Natural killer cell (primary cell): ENCODE results near the gene CFP. TPM values are rescaled to one million over a fixed set of nuclear protein-coding genes. Genes with fewer than 3 reads are reported as not detected.

Experiments used
- ATAC-seq, 3 donors: fragments of 150-1000 bp in 2 of 3; fragments of 200-7000 bp in 1 of 3; cut with Tn5 transposase; 1 replicate in 1 of 3; 2 replicates in 2 of 3; pipeline ENCODE4 v1.10.0; 2021; ENCODE audit warnings: mild to moderate bottlenecking in 2 of 3, moderate library complexity in 2 of 3
- DNase-seq, 2 donors: peaks; one replicate each; pipeline versions ENCODE4 v3.0.0 to v3.0.0-alpha.2; 2013 to 2021; ENCODE audit warnings: mixed read lengths in 1 of 2
- H3K27ac ChIP-seq: one replicate; pipeline ENCODE4 v1.5.1; 2013; ENCODE audit warnings: mild to moderate bottlenecking, low read length
- H3K27me3 ChIP-seq: one replicate; pipeline ENCODE4 v1.6.1; 2013; ENCODE audit warnings: low read length; ENCODE audit not compliant: control insufficient read depth, insufficient read depth
- H3K36me3 ChIP-seq: one replicate; pipeline ENCODE4 v1.6.1; 2013; ENCODE audit warnings: low read length; ENCODE audit not compliant: control insufficient read depth, insufficient read depth
- H3K4me1 ChIP-seq: one replicate; pipeline ENCODE4 v1.6.1; 2013; ENCODE audit warnings: low read length; ENCODE audit not compliant: control insufficient read depth, insufficient read depth
- H3K4me3 ChIP-seq: one replicate; pipeline ENCODE4 v1.5.1; 2013; ENCODE audit warnings: low read length
- H3K9me3 ChIP-seq: one replicate; pipeline ENCODE4 v1.6.1; 2013; ENCODE audit warnings: low read length; ENCODE audit not compliant: control insufficient read depth, insufficient read depth
- H3K27ac Mint-ChIP-seq, 2 donors: one replicate each; pipeline ENCODE4 v1.8.0; 2022; ENCODE audit warnings: mild to moderate bottlenecking in 2 of 2, mixed read lengths in 2 of 2, moderate library complexity in 1 of 2
- H3K27me3 Mint-ChIP-seq, 2 donors: one replicate each; pipeline ENCODE4 v1.8.0; 2022; ENCODE audit warnings: low read depth in 2 of 2, mixed read lengths in 2 of 2
- H3K36me3 Mint-ChIP-seq: one replicate; pipeline ENCODE4 v1.8.0; 2022; ENCODE audit warnings: mixed read lengths
- H3K4me1 Mint-ChIP-seq, 2 donors: one replicate each; pipeline ENCODE4 v1.8.0; 2022; ENCODE audit warnings: mixed read lengths in 2 of 2
- H3K4me3 Mint-ChIP-seq: one replicate; pipeline ENCODE4 v1.8.0; 2022; ENCODE audit warnings: mild to moderate bottlenecking, moderate library complexity, mixed read lengths
- H3K9me3 Mint-ChIP-seq, 2 donors: one replicate each; pipeline ENCODE4 v1.8.0; 2022; ENCODE audit warnings: mixed read lengths in 2 of 2
- WGBS: methylation state at CpG from one replicate; pipeline ENCODE4 v1.1.7; 2013; ENCODE audit warnings: missing lambda C conversion rate; ENCODE audit not compliant: insufficient coverage; 5-methylcytosine and 5-hydroxymethylcytosine counted together
- intact Hi-C: fragments of 100-400 bp; cut with micrococcal nuclease; formaldehyde crosslinking; loops from one replicate; pipeline ENCODE4 v1.14.2; 2022
- total RNA-seq, 4 donors: library from RNA; stranded (reverse); fragments of 120-200 nt in 1 of 4; gene quantifications; one replicate each; pipeline versions ENCODE4 v1.2.3 to v1.2.4, GENCODE V29; 2013 to 2022
- TF ChIP-seq, protein P1 (sequence below): fragments of 200-600 bp; IDR thresholded peaks from one replicate; pipeline ENCODE4 v1.8.0; 2022; ENCODE audit warnings: antibody characterized with exemption

Gene CFP
- total RNA-seq, 3 donors from 2014 or later (not counting 1 experiment from before 2014, with no cell fraction given) = 9.0 to 21.1 (median 19.3) TPM

GRCh38 chrX:47581731-47582647, 47.7 kb downstream of the CFP start, which contains the start of gene TIMP1:
TSS of gene TIMP1 (plus strand) at chrX:47582436. CDS start at chrX:47583416, 980 bp downstream.
- DNase-seq (peak; percentile 70 to 82), ATAC-seq (peak; percentile 92 to 96 (median 93))
- TF ChIP-seq, protein P1, sequence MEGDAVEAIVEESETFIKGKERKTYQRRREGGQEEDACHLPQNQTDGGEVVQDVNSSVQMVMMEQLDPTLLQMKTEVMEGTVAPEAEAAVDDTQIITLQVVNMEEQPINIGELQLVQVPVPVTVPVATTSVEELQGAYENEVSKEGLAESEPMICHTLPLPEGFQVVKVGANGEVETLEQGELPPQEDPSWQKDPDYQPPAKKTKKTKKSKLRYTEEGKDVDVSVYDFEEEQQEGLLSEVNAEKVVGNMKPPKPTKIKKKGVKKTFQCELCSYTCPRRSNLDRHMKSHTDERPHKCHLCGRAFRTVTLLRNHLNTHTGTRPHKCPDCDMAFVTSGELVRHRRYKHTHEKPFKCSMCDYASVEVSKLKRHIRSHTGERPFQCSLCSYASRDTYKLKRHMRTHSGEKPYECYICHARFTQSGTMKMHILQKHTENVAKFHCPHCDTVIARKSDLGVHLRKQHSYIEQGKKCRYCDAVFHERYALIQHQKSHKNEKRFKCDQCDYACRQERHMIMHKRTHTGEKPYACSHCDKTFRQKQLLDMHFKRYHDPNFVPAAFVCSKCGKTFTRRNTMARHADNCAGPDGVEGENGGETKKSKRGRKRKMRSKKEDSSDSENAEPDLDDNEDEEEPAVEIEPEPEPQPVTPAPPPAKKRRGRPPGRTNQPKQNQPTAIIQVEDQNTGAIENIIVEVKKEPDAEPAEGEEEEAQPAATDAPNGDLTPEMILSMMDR = no peak
- Histone ChIP-seq H3K27me3 (no peaks in the 10 kb centered on the region), H3K4me1 (peaks cover 29% of the 10 kb centered on the region), H3K9me3 (no peaks in the 10 kb centered on the region), H3K4me3 (peak within 1 kb of the TSS; percentile 52), H3K36me3 (no peaks in the 10 kb centered on the region), H3K27ac (peak within 1 kb of the TSS; percentile 59)
- peaks cover 20 to 39% of the 10 kb centered on the region in 2 donors for H3K4me1 Mint-ChIP-seq
- H3K27ac Mint-ChIP-seq = peak within 1 kb of the TSS in 1 of 2 donors; percentile 88
- H3K9me3 Mint-ChIP-seq = no peaks in the 10 kb centered on the region
- peak within 1 kb of the TSS; percentile 70 for H3K4me3 Mint-ChIP-seq
- H3K36me3 Mint-ChIP-seq = no peaks in the 10 kb centered on the region
- intact Hi-C loops = loop anchor here (1.0 to 5.0 kb wide), 2 partner anchors 35 to 53 kb away; no protein-coding TSS in a partner anchor
- H3K27me3 Mint-ChIP-seq = peaks cover 0 to 5% of the 10 kb centered on the region in 2 donors
- WGBS = 6% methylated on average over 20 of the region's 28 CpGs

GRCh38 chrX:47579537-47579936, 50.2 kb downstream of the CFP start:
- DNase-seq (peak in 1 of 2 donors; percentile 36), ATAC-seq (no peak)
- Mint-ChIP-seq H3K36me3 (no peaks in the 10 kb centered on the region), H3K9me3 (no peaks in the 10 kb centered on the region), H3K27me3 (peaks cover 0 to 5% of the 10 kb centered on the region in 2 donors), H3K4me1 (peaks cover 20 to 34% of the 10 kb centered on the region in 2 donors), H3K27ac (peak overlapping the region in 1 of 2 donors; percentile 16), H3K4me3 (no peak overlapping the region)
- no peak overlapping the region for H3K27ac ChIP-seq
- no peaks in the 10 kb centered on the region for H3K36me3 ChIP-seq
- TF ChIP-seq, protein P1 = no peak
- H3K4me1 ChIP-seq = peaks cover 30% of the 10 kb centered on the region
- intact Hi-C loops = no loop called here
- H3K9me3 ChIP-seq = no peaks in the 10 kb centered on the region
- WGBS = 47% methylated on average over 7 of the region's 9 CpGs
- no peaks in the 10 kb centered on the region for H3K27me3 ChIP-seq
- H3K4me3 ChIP-seq = no peak overlapping the region

DNA sequence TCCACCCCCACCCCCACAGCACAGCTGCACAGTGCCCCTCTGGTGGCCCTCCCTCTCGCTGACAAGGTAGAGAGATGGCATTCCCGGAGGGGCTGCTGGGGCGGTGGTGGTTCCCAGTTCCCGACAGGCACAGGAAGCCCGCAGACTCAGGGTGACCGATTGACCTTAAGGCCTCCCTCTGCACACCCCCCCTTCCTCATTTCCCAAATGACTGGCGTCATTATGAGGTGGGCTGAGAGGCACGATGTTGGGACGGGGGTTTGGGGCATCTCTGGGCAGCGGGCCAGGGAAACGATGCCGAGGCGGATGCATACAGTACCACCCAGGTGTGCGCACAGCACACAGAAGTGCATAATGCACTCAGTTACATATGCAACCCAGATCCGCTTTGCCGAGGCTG, 51.0 kb downstream of the CFP start:
- no peaks in the 10 kb centered on the region for H3K36me3 Mint-ChIP-seq
- peaks cover 0 to 5% of the 10 kb centered on the region in 2 donors for H3K27me3 Mint-ChIP-seq
- no peak overlapping the region for H3K27ac ChIP-seq
- H3K36me3 ChIP-seq = no peaks in the 10 kb centered on the region
- no peak overlapping the region for H3K27ac Mint-ChIP-seq
- no peak overlapping the region for H3K4me3 Mint-ChIP-seq
- peaks cover 31% of the 10 kb centered on the region for H3K4me1 ChIP-seq
- WGBS = 74% methylated on average over 8 of the region's 16 CpGs
- TF ChIP-seq, protein P1 = no peak
- H3K9me3 ChIP-seq = no peaks in the 10 kb centered on the region
- H3K4me3 ChIP-seq = no peak overlapping the region
- peaks cover 17 to 28% of the 10 kb centered on the region in 2 donors for H3K4me1 Mint-ChIP-seq
- no peaks in the 10 kb centered on the region for H3K27me3 ChIP-seq
- no peak for DNase-seq
- intact Hi-C loops = no loop called here
- no peaks in the 10 kb centered on the region for H3K9me3 Mint-ChIP-seq
- ATAC-seq = no peak
